NB4 (cell line): ENCODE results near the gene RCE1.

Experiments used
- TF ChIP-seq, protein P1 (sequence below): IDR thresholded peaks from one replicate; pipeline ENCODE4 v1.5.1; 2012; ENCODE audit warnings: low read depth, low read length
- TF ChIP-seq, protein P2 (sequence below): IDR thresholded peaks from 2 replicates; pipeline ENCODE4 v1.6.1; 2011; ENCODE audit warnings: low read depth, low read length

DNA sequence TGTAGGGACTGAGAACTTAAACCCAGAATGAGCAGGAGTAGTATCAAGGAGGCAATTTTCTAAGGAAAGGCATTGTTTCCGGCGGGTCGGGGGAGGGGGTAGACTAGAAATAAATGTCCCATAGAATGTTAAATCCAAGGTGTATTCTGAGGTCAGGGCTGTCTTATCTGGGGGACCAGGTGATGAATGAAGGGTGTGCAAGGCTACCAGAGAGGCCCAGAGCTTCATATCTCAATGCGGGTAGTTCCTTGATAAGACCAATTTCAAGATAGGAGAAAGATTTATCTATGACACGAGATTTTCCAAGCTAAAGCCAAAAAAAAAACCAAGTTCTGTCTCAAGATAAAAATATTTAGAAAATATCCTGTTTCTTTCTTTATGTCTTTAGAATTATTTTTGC, 8.3 kb upstream of the RCE1 start:
- TF ChIP-seq, protein P1, sequence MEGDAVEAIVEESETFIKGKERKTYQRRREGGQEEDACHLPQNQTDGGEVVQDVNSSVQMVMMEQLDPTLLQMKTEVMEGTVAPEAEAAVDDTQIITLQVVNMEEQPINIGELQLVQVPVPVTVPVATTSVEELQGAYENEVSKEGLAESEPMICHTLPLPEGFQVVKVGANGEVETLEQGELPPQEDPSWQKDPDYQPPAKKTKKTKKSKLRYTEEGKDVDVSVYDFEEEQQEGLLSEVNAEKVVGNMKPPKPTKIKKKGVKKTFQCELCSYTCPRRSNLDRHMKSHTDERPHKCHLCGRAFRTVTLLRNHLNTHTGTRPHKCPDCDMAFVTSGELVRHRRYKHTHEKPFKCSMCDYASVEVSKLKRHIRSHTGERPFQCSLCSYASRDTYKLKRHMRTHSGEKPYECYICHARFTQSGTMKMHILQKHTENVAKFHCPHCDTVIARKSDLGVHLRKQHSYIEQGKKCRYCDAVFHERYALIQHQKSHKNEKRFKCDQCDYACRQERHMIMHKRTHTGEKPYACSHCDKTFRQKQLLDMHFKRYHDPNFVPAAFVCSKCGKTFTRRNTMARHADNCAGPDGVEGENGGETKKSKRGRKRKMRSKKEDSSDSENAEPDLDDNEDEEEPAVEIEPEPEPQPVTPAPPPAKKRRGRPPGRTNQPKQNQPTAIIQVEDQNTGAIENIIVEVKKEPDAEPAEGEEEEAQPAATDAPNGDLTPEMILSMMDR: no peak
- TF ChIP-seq, protein P2, sequence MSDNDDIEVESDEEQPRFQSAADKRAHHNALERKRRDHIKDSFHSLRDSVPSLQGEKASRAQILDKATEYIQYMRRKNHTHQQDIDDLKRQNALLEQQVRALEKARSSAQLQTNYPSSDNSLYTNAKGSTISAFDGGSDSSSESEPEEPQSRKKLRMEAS: no peak
